Ecto neural progenitor cell (in vitro differentiated cells): Measurements from ENCODE around the gene KIF26B.
"Not testable (repeated sequence)": the region's sequence is repeated elsewhere in the genome, so short reads cannot be mapped to it uniquely, and the experiment has no call there.

Source experiments
- DNase-seq: peaks from one replicate; pipeline ENCODE4 v3.0.0-alpha.2; 2018; ENCODE audit warnings: low spot score

The KIF26B gene

GRCh38 chr1:245388687-245389086 lies 233.9 kb downstream of the KIF26B start:
- DNase-seq: no peak

GRCh38 chr1:245389873-245390272 lies 235.1 kb downstream of the KIF26B start:
- DNase-seq: no peak

- no peak for DNase-seq
Measured at GRCh38 chr1:245390975-245391374, 236.2 kb downstream of the KIF26B start.

GRCh38 chr1:245393694-245394093 lies 238.9 kb downstream of the KIF26B start:
- DNase-seq: no peak

GRCh38 chr1:245395680-245396079 lies 240.9 kb downstream of the KIF26B start:
- no peak for DNase-seq

GRCh38 chr1:245396615-245397014 lies 241.8 kb downstream of the KIF26B start:
- no peak for DNase-seq

GRCh38 chr1:245397771-245398170 lies 243.0 kb downstream of the KIF26B start:
- DNase-seq: no peak

GRCh38 chr1:245398180-245398579 lies 243.4 kb downstream of the KIF26B start:
- DNase-seq: no peak

- DNase-seq: no peak
Measured at GRCh38 chr1:245401881-245402587, 247.2 kb downstream of the KIF26B start.

GRCh38 chr1:245402998-245403397 lies 248.2 kb downstream of the KIF26B start:
- not testable (repeated sequence) for DNase-seq

- DNase-seq: no peak
Measured at GRCh38 chr1:245404527-245404926, 249.7 kb downstream of the KIF26B start.

GRCh38 chr1:245404952-245405351 lies 250.2 kb downstream of the KIF26B start:
- no peak for DNase-seq

- no peak for DNase-seq
Measured at GRCh38 chr1:245406426-245406825, 251.6 kb downstream of the KIF26B start.

- no peak for DNase-seq
Measured at GRCh38 chr1:245407983-245408382, 253.2 kb downstream of the KIF26B start.

GRCh38 chr1:245409341-245410195 lies 254.8 kb downstream of the KIF26B start:
- DNase-seq: no peak

GRCh38 chr1:245411245-245412036 lies 256.7 kb downstream of the KIF26B start:
- no peak for DNase-seq

GRCh38 chr1:245412306-245412705 lies 257.5 kb downstream of the KIF26B start:
- DNase-seq: no peak

GRCh38 chr1:245416781-245417180 lies 262.0 kb downstream of the KIF26B start:
- DNase-seq: no peak

GRCh38 chr1:245418077-245418476 lies 263.3 kb downstream of the KIF26B start:
- no peak for DNase-seq

GRCh38 chr1:245419461-245419978 lies 264.7 kb downstream of the KIF26B start:
- DNase-seq: no peak

GRCh38 chr1:245419989-245420388 lies 265.2 kb downstream of the KIF26B start:
- DNase-seq: no peak

GRCh38 chr1:245420926-245421325 lies 266.1 kb downstream of the KIF26B start:
- no peak for DNase-seq
